ENCODE measurements around the gene CES2.

CES2 gene

DNA sequence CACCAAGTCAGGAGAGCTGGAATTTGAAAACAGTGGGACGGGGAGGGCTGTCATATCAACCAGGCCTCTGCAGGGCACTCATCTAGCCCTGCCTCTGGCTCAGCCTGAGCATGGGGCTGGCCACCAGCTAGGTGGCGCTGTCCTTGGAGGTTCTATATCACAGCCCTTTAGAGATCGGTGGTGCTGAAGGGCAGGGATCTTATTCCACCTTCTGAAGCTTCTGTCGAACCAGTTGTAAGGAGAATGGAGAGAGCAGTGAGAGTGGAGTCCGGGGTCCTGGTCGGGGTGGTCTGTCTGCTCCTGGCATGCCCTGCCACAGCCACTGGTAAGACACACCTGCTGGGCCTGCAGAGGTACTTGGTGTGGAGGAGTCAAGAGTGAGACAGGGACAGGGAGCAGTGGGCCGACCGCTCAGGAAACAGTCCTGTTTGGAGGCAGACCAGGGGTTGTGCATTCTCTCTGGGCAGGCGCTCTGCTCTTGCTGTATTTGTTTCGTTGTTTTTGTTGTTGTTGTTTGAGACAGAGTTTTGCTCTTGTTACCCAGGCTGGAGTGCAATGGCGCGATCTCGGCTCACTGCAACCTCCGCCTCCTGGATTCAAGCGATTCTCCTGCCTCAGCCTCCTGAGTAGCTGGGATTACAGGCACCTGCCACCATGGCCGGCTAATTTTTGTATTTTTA, 25.9 kb downstream of the CES2 start, which contains the start of gene CES3 (continued):
- no peak for TF ChIP-seq ZNF747 (tag by site-specific recombination; IDR thresholded peaks at IDR 0.05)
- TF ChIP-seq PRDM1 (tag by site-specific recombination; IDR thresholded peaks at IDR 0.05) = peak; percentile 31; the same call in 1 of the 2 replicates
- TF ChIP-seq HOXD13 (CRISPR knock-in tag; IDR thresholded peaks at IDR 0.05; ENCODE audit: borderline replicate concordance) = no peak
- peak; percentile 55; the same call in 1 of the 2 replicates for TF ChIP-seq ZNF335 (tag by site-specific recombination; conservative IDR thresholded peaks at IDR 0.05)
- TF ChIP-seq SP7 (tag by site-specific recombination; IDR thresholded peaks at IDR 0.05) = peak; percentile 37
- TF ChIP-seq IKZF3 (tag by site-specific recombination; IDR thresholded peaks at IDR 0.05) = 0 out of 2 replicates have a peak, but pooled peaks have one; percentile 23
- TF ChIP-seq ZBTB11 (tag by site-specific recombination; conservative IDR thresholded peaks at IDR 0.05; ENCODE audit: low read depth) = 0 out of 2 replicates have a peak, but pooled peaks have one; percentile 8
- TF ChIP-seq ZNF19 (tag by site-specific recombination; IDR thresholded peaks at IDR 0.05; ENCODE audit: low read depth) = no peak
- TF ChIP-seq ZBTB17 (tag by site-specific recombination; IDR thresholded peaks at IDR 0.05) = peak; percentile 83
- TF ChIP-seq, protein P1, sequence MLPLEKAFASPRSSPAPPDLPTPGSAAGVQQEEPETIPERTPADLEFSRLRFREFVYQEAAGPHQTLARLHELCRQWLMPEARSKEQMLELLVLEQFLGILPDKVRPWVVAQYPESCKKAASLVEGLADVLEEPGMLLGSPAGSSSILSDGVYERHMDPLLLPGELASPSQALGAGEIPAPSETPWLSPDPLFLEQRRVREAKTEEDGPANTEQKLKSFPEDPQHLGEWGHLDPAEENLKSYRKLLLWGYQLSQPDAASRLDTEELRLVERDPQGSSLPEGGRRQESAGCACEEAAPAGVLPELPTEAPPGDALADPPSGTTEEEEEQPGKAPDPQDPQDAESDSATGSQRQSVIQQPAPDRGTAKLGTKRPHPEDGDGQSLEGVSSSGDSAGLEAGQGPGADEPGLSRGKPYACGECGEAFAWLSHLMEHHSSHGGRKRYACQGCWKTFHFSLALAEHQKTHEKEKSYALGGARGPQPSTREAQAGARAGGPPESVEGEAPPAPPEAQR (tag by site-specific recombination; IDR thresholded peaks at IDR 0.05) = no peak
- TF ChIP-seq, protein P2, sequence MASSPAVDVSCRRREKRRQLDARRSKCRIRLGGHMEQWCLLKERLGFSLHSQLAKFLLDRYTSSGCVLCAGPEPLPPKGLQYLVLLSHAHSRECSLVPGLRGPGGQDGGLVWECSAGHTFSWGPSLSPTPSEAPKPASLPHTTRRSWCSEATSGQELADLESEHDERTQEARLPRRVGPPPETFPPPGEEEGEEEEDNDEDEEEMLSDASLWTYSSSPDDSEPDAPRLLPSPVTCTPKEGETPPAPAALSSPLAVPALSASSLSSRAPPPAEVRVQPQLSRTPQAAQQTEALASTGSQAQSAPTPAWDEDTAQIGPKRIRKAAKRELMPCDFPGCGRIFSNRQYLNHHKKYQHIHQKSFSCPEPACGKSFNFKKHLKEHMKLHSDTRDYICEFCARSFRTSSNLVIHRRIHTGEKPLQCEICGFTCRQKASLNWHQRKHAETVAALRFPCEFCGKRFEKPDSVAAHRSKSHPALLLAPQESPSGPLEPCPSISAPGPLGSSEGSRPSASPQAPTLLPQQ (tag by site-specific recombination; IDR thresholded peaks at IDR 0.05) = no peak
- TF ChIP-seq ZNF2 (tag by site-specific recombination; IDR thresholded peaks at IDR 0.05) = peak; percentile 45; the same call in 1 of the 2 replicates
- TF ChIP-seq KLF9 (tag by site-specific recombination; IDR thresholded peaks at IDR 0.05; ENCODE audit: low read depth) = no peak
- TF ChIP-seq, protein P3, sequence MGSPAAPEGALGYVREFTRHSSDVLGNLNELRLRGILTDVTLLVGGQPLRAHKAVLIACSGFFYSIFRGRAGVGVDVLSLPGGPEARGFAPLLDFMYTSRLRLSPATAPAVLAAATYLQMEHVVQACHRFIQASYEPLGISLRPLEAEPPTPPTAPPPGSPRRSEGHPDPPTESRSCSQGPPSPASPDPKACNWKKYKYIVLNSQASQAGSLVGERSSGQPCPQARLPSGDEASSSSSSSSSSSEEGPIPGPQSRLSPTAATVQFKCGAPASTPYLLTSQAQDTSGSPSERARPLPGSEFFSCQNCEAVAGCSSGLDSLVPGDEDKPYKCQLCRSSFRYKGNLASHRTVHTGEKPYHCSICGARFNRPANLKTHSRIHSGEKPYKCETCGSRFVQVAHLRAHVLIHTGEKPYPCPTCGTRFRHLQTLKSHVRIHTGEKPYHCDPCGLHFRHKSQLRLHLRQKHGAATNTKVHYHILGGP (tag by site-specific recombination; IDR thresholded peaks at IDR 0.05) = no peak
- no peak for TF ChIP-seq ZNF560 (tag by site-specific recombination; IDR thresholded peaks at IDR 0.05; ENCODE audit: borderline replicate concordance)
- TF ChIP-seq ZNF121 (tag by site-specific recombination; IDR thresholded peaks at IDR 0.05) = no peak
- no peak for TF ChIP-seq PRDM2 (tag by site-specific recombination; IDR thresholded peaks at IDR 0.05; ENCODE audit: borderline replicate concordance)
- 0 out of 2 replicates have a peak, but pooled peaks have one; percentile 33 for TF ChIP-seq ZNF843 (tag by site-specific recombination; IDR thresholded peaks at IDR 0.05)
- 0 out of 2 replicates have a peak, but pooled peaks have one; percentile 11 for TF ChIP-seq ZNF654 (tag by site-specific recombination; IDR thresholded peaks at IDR 0.05; ENCODE audit: low read depth)
- TF ChIP-seq ZNF23 (tag by site-specific recombination; IDR thresholded peaks at IDR 0.05; ENCODE audit: borderline replicate concordance) = no peak
- peak; percentile 7; the same call in 1 of the 2 replicates for TF ChIP-seq KLF1 (tag by site-specific recombination; IDR thresholded peaks at IDR 0.05)
- TF ChIP-seq MZF1 (tag by site-specific recombination; IDR thresholded peaks at IDR 0.05; ENCODE audit: borderline replicate concordance) = peak; percentile 25; the same call in 1 of the 2 replicates
- TF ChIP-seq RBAK (tag by site-specific recombination; IDR thresholded peaks at IDR 0.05) = no peak
- peak; percentile 46 for TF ChIP-seq ZBTB20 (tag by site-specific recombination; IDR thresholded peaks at IDR 0.05)
- peak; percentile 44 for TF ChIP-seq ZBTB8A (tag by site-specific recombination; IDR thresholded peaks at IDR 0.05)
- TF ChIP-seq ZNF311 (tag by site-specific recombination; IDR thresholded peaks at IDR 0.05; ENCODE audit: borderline replicate concordance) = no peak

Data from HEK293 (cell line).